ENCODE data around the gene MRPS35.

The MRPS35 gene

GRCh38 chr12:27780612-27781408 is 70.2 kb downstream of the MRPS35 start:
- TF ChIP-seq MAX (IDR thresholded peaks at IDR 0.05) (peak; percentile 49; the same call in 1 of the 2 replicates), TEAD4 (IDR thresholded peaks at IDR 0.05) (peak; percentile 71), CREB1 (IDR thresholded peaks at IDR 0.05; ENCODE audit: low read depth) (no peak), TCF12 (IDR thresholded peaks at IDR 0.05; ENCODE audit: low read depth) (no peak; the same call in 1 of the 2 replicates), NFIC (IDR thresholded peaks at IDR 0.05) (peak; percentile 70), USF1 (IDR thresholded peaks at IDR 0.05) (no peak), ZBTB7A (IDR thresholded peaks at IDR 0.05; ENCODE audit: low read depth) (no peak; the same call in none of the 2 replicates), REST (IDR thresholded peaks at IDR 0.05; ENCODE audit: low read depth) (peak; percentile 44; the same call in 1 of the 2 replicates), CEBPB (IDR thresholded peaks at IDR 0.05) (no peak), RAD21 (IDR thresholded peaks at IDR 0.05; ENCODE audit: low read depth) (no peak), YY1 (IDR thresholded peaks at IDR 0.05; ENCODE audit: low read depth) (no peak)

GRCh38 chr12:27781680-27782079 is 71.0 kb downstream of the MRPS35 start:
- TF ChIP-seq NFIC (IDR thresholded peaks at IDR 0.05) (no peak), TCF12 (IDR thresholded peaks at IDR 0.05; ENCODE audit: low read depth) (no peak), TAF1 (IDR thresholded peaks at IDR 0.05; ENCODE audit: low read depth) (no peak), USF1 (IDR thresholded peaks at IDR 0.05) (no peak)

- TF ChIP-seq FOXM1 (IDR thresholded peaks at IDR 0.05; ENCODE audit: borderline replicate concordance, low read depth) (no peak), EGR1 (IDR thresholded peaks at IDR 0.05) (no peak), TAF1 (IDR thresholded peaks at IDR 0.05; ENCODE audit: low read depth) (no peak), YY1 (IDR thresholded peaks at IDR 0.05; ENCODE audit: low read depth) (no peak), NFIC (IDR thresholded peaks at IDR 0.05) (no peak), ZBTB7A (IDR thresholded peaks at IDR 0.05; ENCODE audit: low read depth) (no peak), REST (IDR thresholded peaks at IDR 0.05; ENCODE audit: low read depth) (no peak), TEAD4 (IDR thresholded peaks at IDR 0.05) (no peak), CREB1 (IDR thresholded peaks at IDR 0.05; ENCODE audit: low read depth) (no peak), MAX (IDR thresholded peaks at IDR 0.05) (no peak), CEBPB (IDR thresholded peaks at IDR 0.05) (no peak), TCF12 (IDR thresholded peaks at IDR 0.05; ENCODE audit: low read depth) (no peak), EP300 (IDR thresholded peaks at IDR 0.05; ENCODE audit: borderline replicate concordance) (no peak), USF1 (IDR thresholded peaks at IDR 0.05) (no peak), RAD21 (IDR thresholded peaks at IDR 0.05; ENCODE audit: low read depth) (no peak)
Observed at GRCh38 chr12:27782481-27782880, 71.8 kb downstream of the MRPS35 start.

GRCh38 chr12:27785882-27786570 is 75.4 kb downstream of the MRPS35 start:
- TF ChIP-seq REST (IDR thresholded peaks at IDR 0.05; ENCODE audit: low read depth) (no peak), TAF1 (IDR thresholded peaks at IDR 0.05; ENCODE audit: low read depth) (no peak), TCF12 (IDR thresholded peaks at IDR 0.05; ENCODE audit: low read depth) (no peak), YY1 (IDR thresholded peaks at IDR 0.05; ENCODE audit: low read depth) (no peak), NFIC (IDR thresholded peaks at IDR 0.05) (no peak), USF1 (IDR thresholded peaks at IDR 0.05) (no peak), RAD21 (IDR thresholded peaks at IDR 0.05; ENCODE audit: low read depth) (no peak), FOXM1 (IDR thresholded peaks at IDR 0.05; ENCODE audit: borderline replicate concordance, low read depth) (no peak), ZBTB7A (IDR thresholded peaks at IDR 0.05; ENCODE audit: low read depth) (no peak), EGR1 (IDR thresholded peaks at IDR 0.05) (no peak), TEAD4 (IDR thresholded peaks at IDR 0.05) (no peak), EP300 (IDR thresholded peaks at IDR 0.05; ENCODE audit: borderline replicate concordance) (no peak), CREB1 (IDR thresholded peaks at IDR 0.05; ENCODE audit: low read depth) (no peak), MAX (IDR thresholded peaks at IDR 0.05) (no peak), CEBPB (IDR thresholded peaks at IDR 0.05) (no peak)
